DOHH2 (cell line): ENCODE data around the gene CSF2RB.
A peak's percentile ranks its signal among the peaks of the same experiment; 100 is the strongest.

Source experiments
- H3F3A ChIP-seq: fragments of 200-600 bp; sonication (generic), shearing (Covaris generic); 2 replicates; pipeline ENCODE4 v1.6.0; 2016; ENCODE audit warnings: antibody characterized with exemption, mild to moderate bottlenecking; ENCODE audit not compliant: control insufficient read depth, insufficient read depth
- H3K27ac ChIP-seq: fragments of 200-600 bp; sonication (generic); 2 replicates; pipeline ENCODE4 v1.5.1; 2014; ENCODE audit warnings: low read depth, mild to moderate bottlenecking, low read length, moderate library complexity
- H3K27me3 ChIP-seq: fragments of 200-600 bp; sonication (generic); 2 replicates; pipeline ENCODE4 v1.6.1; 2014; ENCODE audit warnings: mild to moderate bottlenecking, low read length, mixed read lengths; ENCODE audit not compliant: control insufficient read depth
- H3K36me3 ChIP-seq: fragments of 200-600 bp; sonication (generic); 2 replicates; pipeline ENCODE4 v1.6.1; 2014; ENCODE audit warnings: mild to moderate bottlenecking, low read length, moderate library complexity, mixed read lengths; ENCODE audit not compliant: control insufficient read depth
- H3K4me1 ChIP-seq: fragments of 200-600 bp; sonication (generic); 2 replicates; pipeline ENCODE4 v1.6.1; 2014; ENCODE audit warnings: mild to moderate bottlenecking, low read length, mixed read lengths; ENCODE audit not compliant: control insufficient read depth
- H3K4me2 ChIP-seq: fragments of 200-600 bp; sonication (generic); 2 replicates; pipeline ENCODE4 v1.6.0; 2014; ENCODE audit warnings: mild to moderate bottlenecking, low read length, moderate library complexity
- H3K4me3 ChIP-seq: fragments of 200-600 bp; sonication (generic); 2 replicates; pipeline ENCODE4 v1.5.1; 2014; ENCODE audit warnings: mild to moderate bottlenecking, low read length, mixed read lengths
- H3K79me2 ChIP-seq: fragments of 200-600 bp; sonication (generic); 2 replicates; pipeline ENCODE4 v1.6.1; 2014; ENCODE audit warnings: mild to moderate bottlenecking, low read length, mixed read lengths; ENCODE audit not compliant: control insufficient read depth
- H3K9me2 ChIP-seq: fragments of 200-600 bp; sonication (generic); replicated peaks from 2 replicates; pipeline ENCODE4 v1.6.1; 2014; ENCODE audit warnings: mild to moderate bottlenecking, low read length, mixed read lengths; ENCODE audit not compliant: control insufficient read depth
- H3K9me3 ChIP-seq: fragments of 200-600 bp; sonication (generic); 2 replicates; pipeline ENCODE4 v1.6.1; 2014; ENCODE audit warnings: antibody characterized with exemption, low read length, mixed read lengths; ENCODE audit not compliant: control insufficient read depth, insufficient read depth
- H4K20me1 ChIP-seq: fragments of 200-600 bp; sonication (generic); 2 replicates; pipeline ENCODE4 v1.6.0; 2014; ENCODE audit warnings: low read depth, mild to moderate bottlenecking, antibody characterized with exemption, low read length, moderate library complexity; ENCODE audit not compliant: control insufficient read depth, insufficient read depth
- EZH2phosphoT487 ChIP-seq: fragments of 200-600 bp; sonication (generic); IDR thresholded peaks from 2 replicates; pipeline ENCODE4 v1.6.1; 2017; ENCODE audit warnings: borderline replicate concordance, mild to moderate bottlenecking, antibody characterized with exemption, low read length, moderate library complexity, mixed read lengths
- TF ChIP-seq, protein P1 (sequence below): fragments of 200-600 bp; sonication (generic); IDR thresholded peaks from one replicate; pipeline ENCODE4 v1.5.1; 2014; ENCODE audit warnings: antibody characterized with exemption, mild to moderate bottlenecking, low read depth, low read length; ENCODE audit not compliant: poor library complexity, severe bottlenecking

Gene CSF2RB

DNA sequence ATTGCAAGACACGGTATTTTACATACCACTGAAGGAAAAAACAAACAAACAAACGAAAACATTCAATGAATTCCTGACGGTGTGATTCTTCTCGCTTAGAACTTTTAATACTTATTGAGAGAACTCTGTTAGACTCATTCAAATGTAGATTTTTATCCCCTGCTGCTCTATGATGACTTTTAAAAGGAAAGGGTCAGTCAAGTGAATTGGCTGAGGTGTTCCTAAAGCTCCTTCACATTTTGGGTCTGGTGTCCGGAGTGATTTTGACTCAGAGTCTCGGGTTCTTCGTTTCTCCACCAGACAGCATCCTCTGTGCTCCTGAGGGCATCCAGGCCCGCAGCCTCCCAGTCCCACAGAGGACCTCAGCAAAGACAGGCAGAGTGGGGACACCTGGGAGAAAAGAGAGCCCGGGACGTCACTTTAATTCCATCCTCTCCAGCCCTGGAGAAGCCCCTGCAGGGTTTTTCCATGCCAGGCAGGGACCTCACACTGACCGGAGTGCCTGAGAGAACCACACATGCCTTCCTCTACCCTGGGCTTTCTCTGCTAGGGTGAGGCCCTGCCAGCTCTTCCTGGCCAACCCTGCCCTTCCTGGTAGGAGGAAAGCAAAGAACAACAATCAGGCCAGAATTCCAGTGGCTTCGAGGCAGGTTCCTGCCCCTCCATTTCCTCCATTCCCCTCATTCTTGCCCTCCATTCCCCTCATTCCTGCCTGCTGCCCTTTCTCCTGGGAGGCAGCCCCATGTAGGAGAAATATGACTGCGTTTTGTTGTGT, 1.4 kb upstream of the CSF2RB start:
- H4K20me1 ChIP-seq = no peaks in the 10 kb centered on the region
- H3F3A ChIP-seq = peaks cover 29% of the 10 kb centered on the region
- H3K4me2 ChIP-seq = no peak overlapping the region

GRCh38 chr22:36912694-36913426, 568 bp upstream of the CSF2RB start:
- Histone ChIP-seq H3K79me2 (peaks cover 44% of the 10 kb centered on the region), H3K4me1 (peaks cover 86% of the 10 kb centered on the region), H3K4me2 (peak overlapping the region; percentile 70), H3K27me3 (peaks cover 3% of the 10 kb centered on the region; the same call in 1 of the 2 replicates), H3K9me3 (no peaks in the 10 kb centered on the region), H3K27ac (peak overlapping the region; percentile 79), H3K36me3 (peaks cover 12% of the 10 kb centered on the region; the same call in 1 of the 2 replicates), H3F3A (peaks cover 23% of the 10 kb centered on the region), H4K20me1 (no peaks in the 10 kb centered on the region), H3K4me3 (peak overlapping the region; percentile 87), H3K9me2 (no peaks in the 10 kb centered on the region)
- TF ChIP-seq EZH2phosphoT487 = no peak
- TF ChIP-seq, protein P1, sequence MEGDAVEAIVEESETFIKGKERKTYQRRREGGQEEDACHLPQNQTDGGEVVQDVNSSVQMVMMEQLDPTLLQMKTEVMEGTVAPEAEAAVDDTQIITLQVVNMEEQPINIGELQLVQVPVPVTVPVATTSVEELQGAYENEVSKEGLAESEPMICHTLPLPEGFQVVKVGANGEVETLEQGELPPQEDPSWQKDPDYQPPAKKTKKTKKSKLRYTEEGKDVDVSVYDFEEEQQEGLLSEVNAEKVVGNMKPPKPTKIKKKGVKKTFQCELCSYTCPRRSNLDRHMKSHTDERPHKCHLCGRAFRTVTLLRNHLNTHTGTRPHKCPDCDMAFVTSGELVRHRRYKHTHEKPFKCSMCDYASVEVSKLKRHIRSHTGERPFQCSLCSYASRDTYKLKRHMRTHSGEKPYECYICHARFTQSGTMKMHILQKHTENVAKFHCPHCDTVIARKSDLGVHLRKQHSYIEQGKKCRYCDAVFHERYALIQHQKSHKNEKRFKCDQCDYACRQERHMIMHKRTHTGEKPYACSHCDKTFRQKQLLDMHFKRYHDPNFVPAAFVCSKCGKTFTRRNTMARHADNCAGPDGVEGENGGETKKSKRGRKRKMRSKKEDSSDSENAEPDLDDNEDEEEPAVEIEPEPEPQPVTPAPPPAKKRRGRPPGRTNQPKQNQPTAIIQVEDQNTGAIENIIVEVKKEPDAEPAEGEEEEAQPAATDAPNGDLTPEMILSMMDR = no peak

More for the DNA sequence above, 1.4 kb upstream of the CSF2RB start:
- Histone ChIP-seq H3K27ac (no peak overlapping the region), H3K79me2 (peaks cover 36% of the 10 kb centered on the region), H3K4me3 (no peak overlapping the region), H3K36me3 (peaks cover 9% of the 10 kb centered on the region; the same call in 1 of the 2 replicates), H3K4me1 (peaks cover 86% of the 10 kb centered on the region), H3K9me3 (no peaks in the 10 kb centered on the region), H3K9me2 (no peaks in the 10 kb centered on the region), H3K27me3 (peaks cover 3% of the 10 kb centered on the region; the same call in 1 of the 2 replicates)
- TF ChIP-seq, protein P1 = no peak
- TF ChIP-seq EZH2phosphoT487 = no peak

- Histone ChIP-seq H3K36me3 (peaks cover 26% of the 10 kb centered on the region), H3K4me2 (peak overlapping the region; percentile 70), H3K9me2 (no peaks in the 10 kb centered on the region), H3K79me2 (peaks cover 59% of the 10 kb centered on the region), H3K4me3 (peak overlapping the region; percentile 87), H4K20me1 (peaks cover 3% of the 10 kb centered on the region; the same call in 1 of the 2 replicates), H3K27me3 (peaks cover 3% of the 10 kb centered on the region; the same call in 1 of the 2 replicates), H3K9me3 (no peaks in the 10 kb centered on the region), H3K27ac (peak overlapping the region; percentile 79), H3K4me1 (peaks cover 87% of the 10 kb centered on the region), H3F3A (peaks cover 22% of the 10 kb centered on the region)
- no peak for TF ChIP-seq EZH2phosphoT487
- TF ChIP-seq, protein P1 = no peak
Measured at GRCh38 chr22:36914390-36914752, 943 bp downstream of the CSF2RB start.
